ENCODE data around the gene LIMCH1.
"Not testable (repeated sequence)": the region's sequence is repeated elsewhere in the genome, so short reads cannot be mapped to it uniquely, and the experiment has no call there.

LIMCH1 gene

GRCh38 chr4:41646862-41647261 is 108.9 kb downstream of the LIMCH1 start:
- DNase-seq, result no peak

GRCh38 chr4:41647383-41647782 is 109.4 kb downstream of the LIMCH1 start:
- no peak for DNase-seq

GRCh38 chr4:41651150-41651549 is 113.2 kb downstream of the LIMCH1 start:
- not testable (repeated sequence) for DNase-seq

GRCh38 chr4:41652971-41653370 is 115.0 kb downstream of the LIMCH1 start:
- DNase-seq, result no peak

- no peak for DNase-seq
Measured at GRCh38 chr4:41653523-41653922, 115.6 kb downstream of the LIMCH1 start.

- DNase-seq, result no peak
Measured at GRCh38 chr4:41655177-41655576, 117.2 kb downstream of the LIMCH1 start.

- no peak for DNase-seq
Measured at GRCh38 chr4:41656106-41656505, 118.1 kb downstream of the LIMCH1 start.

- DNase-seq, result no peak
Measured at GRCh38 chr4:41656572-41657520, 118.9 kb downstream of the LIMCH1 start.

- no peak for DNase-seq
Measured at GRCh38 chr4:41657561-41657960, 119.6 kb downstream of the LIMCH1 start.

- DNase-seq, result no peak
Measured at GRCh38 chr4:41658163-41658562, 120.2 kb downstream of the LIMCH1 start.

GRCh38 chr4:41660352-41660751 is 122.4 kb downstream of the LIMCH1 start:
- DNase-seq, result no peak

GRCh38 chr4:41661442-41662076 is 123.6 kb downstream of the LIMCH1 start:
- peak; percentile 20 for DNase-seq

GRCh38 chr4:41665636-41666207 is 127.8 kb downstream of the LIMCH1 start:
- DNase-seq, result no peak

- no peak for DNase-seq
Measured at GRCh38 chr4:41668024-41668423, 130.1 kb downstream of the LIMCH1 start.

GRCh38 chr4:41670530-41670929 is 132.6 kb downstream of the LIMCH1 start:
- DNase-seq, result no peak

GRCh38 chr4:41670982-41671381 is 133.0 kb downstream of the LIMCH1 start:
- no peak for DNase-seq

- DNase-seq, result no peak
Measured at GRCh38 chr4:41678086-41678816, 140.3 kb downstream of the LIMCH1 start.

- no peak for DNase-seq
Measured at GRCh38 chr4:41678951-41679350, 141.0 kb downstream of the LIMCH1 start.

- no peak for DNase-seq
Measured at GRCh38 chr4:41679991-41680390, 142.0 kb downstream of the LIMCH1 start.

GRCh38 chr4:41681054-41681453 is 143.1 kb downstream of the LIMCH1 start:
- no peak for DNase-seq

GRCh38 chr4:41683326-41683725 is 145.4 kb downstream of the LIMCH1 start:
- no peak for DNase-seq

GRCh38 chr4:41686893-41687292 is 148.9 kb downstream of the LIMCH1 start:
- DNase-seq, result no peak

GRCh38 chr4:41687971-41688370 is 150.0 kb downstream of the LIMCH1 start:
- DNase-seq, result no peak
